Loucy (cell line): ENCODE results near the gene CSNK2A2.

Experiments
- H2AFZ ChIP-seq: fragments of 200-600 bp; sonication (generic); 2 replicates; pipeline ENCODE4 v1.6.0; 2016; ENCODE audit warnings: antibody characterized with exemption, mild to moderate bottlenecking, low read length, moderate library complexity
- H3F3A ChIP-seq: fragments of 200-600 bp; 2 replicates; pipeline ENCODE4 v1.6.0; 2016; ENCODE audit warnings: antibody characterized with exemption, low read depth, mild to moderate bottlenecking
- H3K27me3 ChIP-seq: fragments of 200-600 bp; sonication (generic); 2 replicates; pipeline ENCODE4 v1.6.1; 2014; ENCODE audit warnings: low read length, mild to moderate bottlenecking; ENCODE audit not compliant: insufficient read depth, poor library complexity, severe bottlenecking
- H3K36me3 ChIP-seq: fragments of 200-600 bp; sonication (generic); 2 replicates; pipeline ENCODE4 v1.6.1; 2016; ENCODE audit warnings: low read length; ENCODE audit not compliant: insufficient read depth
- H3K4me1 ChIP-seq: fragments of 200-600 bp; sonication (generic); 2 replicates; pipeline ENCODE4 v1.5.1; 2014; ENCODE audit warnings: low read length, mild to moderate bottlenecking; ENCODE audit not compliant: insufficient read depth, poor library complexity, severe bottlenecking
- H3K4me2 ChIP-seq: fragments of 200-600 bp; sonication (generic); 2 replicates; pipeline ENCODE4 v1.6.0; 2014; ENCODE audit warnings: antibody characterized with exemption, low read length, low read depth, mild to moderate bottlenecking; ENCODE audit not compliant: poor library complexity, severe bottlenecking
- H3K4me3 ChIP-seq: fragments of 200-600 bp; sonication (generic); 2 replicates; pipeline ENCODE4 v1.5.1; 2014; ENCODE audit warnings: low read length, mild to moderate bottlenecking, mixed read lengths; ENCODE audit not compliant: poor library complexity, severe bottlenecking
- H3K79me2 ChIP-seq: fragments of 200-600 bp; sonication (generic); 2 replicates; pipeline ENCODE4 v1.6.1; 2014; ENCODE audit warnings: low read length; ENCODE audit not compliant: insufficient read depth
- H3K9ac ChIP-seq: fragments of 200-600 bp; sonication (generic); 2 replicates; pipeline ENCODE4 v1.6.0; 2014; ENCODE audit warnings: mild to moderate bottlenecking, low read depth, low read length, moderate library complexity; ENCODE audit not compliant: poor library complexity, severe bottlenecking
- H3K9me2 ChIP-seq: fragments of 200-600 bp; sonication (generic); replicated peaks from 2 replicates; pipeline ENCODE4 v1.6.1; 2016; ENCODE audit warnings: low read depth, low read length, mixed read lengths
- H3K9me3 ChIP-seq: fragments of 200-600 bp; sonication (generic); 2 replicates; pipeline ENCODE4 v1.6.1; 2014; ENCODE audit warnings: mild to moderate bottlenecking, antibody characterized with exemption, low read length, low read depth; ENCODE audit not compliant: insufficient read depth
- H4K20me1 ChIP-seq: fragments of 200-600 bp; sonication (generic); 2 replicates; pipeline ENCODE4 v1.6.0; 2014; ENCODE audit warnings: antibody characterized with exemption, low read length, mild to moderate bottlenecking; ENCODE audit not compliant: insufficient read depth, poor library complexity, severe bottlenecking
- CTCF ChIP-seq: fragments of 200-600 bp; sonication (generic); conservative IDR thresholded peaks from 2 replicates; pipeline ENCODE4 v1.5.1; 2014; ENCODE audit warnings: mild to moderate bottlenecking, antibody characterized with exemption, low read length
- EZH2phosphoT487 ChIP-seq: fragments of 200-600 bp; IDR thresholded peaks from 2 replicates; pipeline ENCODE4 v1.6.1; 2018; ENCODE audit warnings: antibody characterized with exemption, mild to moderate bottlenecking, moderate library complexity, borderline replicate concordance

CSNK2A2 gene

GRCh38 chr16:58236231-58236690 lies 38.4 kb upstream of the CSNK2A2 start:
- no peaks in the 10 kb centered on the region for H3F3A ChIP-seq
- no peak overlapping the region for H3K9ac ChIP-seq
- H3K79me2 ChIP-seq: no peaks in the 10 kb centered on the region
- peak overlapping the region; percentile 91 for H2AFZ ChIP-seq
- H3K4me2 ChIP-seq: peak overlapping the region; percentile 69
- H3K36me3 ChIP-seq: no peaks in the 10 kb centered on the region
- H3K4me3 ChIP-seq: peak overlapping the region; percentile 60
- no peaks in the 10 kb centered on the region for H3K9me2 ChIP-seq
- H3K9me3 ChIP-seq: no peaks in the 10 kb centered on the region
- no peaks in the 10 kb centered on the region for H3K4me1 ChIP-seq
- TF ChIP-seq EZH2phosphoT487 (no peak), CTCF (no peak)
- no peaks in the 10 kb centered on the region for H4K20me1 ChIP-seq
- H3K27me3 ChIP-seq: no peaks in the 10 kb centered on the region

- H3K9ac ChIP-seq: no peak overlapping the region
- H3F3A ChIP-seq: no peaks in the 10 kb centered on the region
- H3K9me3 ChIP-seq: no peaks in the 10 kb centered on the region
- H4K20me1 ChIP-seq: no peaks in the 10 kb centered on the region
- H3K27me3 ChIP-seq: no peaks in the 10 kb centered on the region
- H3K4me2 ChIP-seq: peak overlapping the region; percentile 69
- no peaks in the 10 kb centered on the region for H3K36me3 ChIP-seq
- H3K4me1 ChIP-seq: no peaks in the 10 kb centered on the region
- TF ChIP-seq CTCF: no peak
- no peak for TF ChIP-seq EZH2phosphoT487
- H3K4me3 ChIP-seq: no peak overlapping the region
- peak overlapping the region; percentile 91 for H2AFZ ChIP-seq
- no peaks in the 10 kb centered on the region for H3K9me2 ChIP-seq
- H3K79me2 ChIP-seq: no peaks in the 10 kb centered on the region
These were observed 37.8 kb upstream of the CSNK2A2 start for GRCh38 chr16:58235663-58236062.

GRCh38 chr16:58234831-58235595 lies 37.1 kb upstream of the CSNK2A2 start:
- TF ChIP-seq EZH2phosphoT487 (no peak), CTCF (no peak)
- H2AFZ ChIP-seq: no peak overlapping the region
- H3K36me3 ChIP-seq: no peaks in the 10 kb centered on the region
- H3K9ac ChIP-seq: no peak overlapping the region
- no peaks in the 10 kb centered on the region for H3K4me1 ChIP-seq
- H3K4me3 ChIP-seq: no peak overlapping the region
- H3K27me3 ChIP-seq: no peaks in the 10 kb centered on the region
- H4K20me1 ChIP-seq: no peaks in the 10 kb centered on the region
- no peaks in the 10 kb centered on the region for H3K9me2 ChIP-seq
- no peaks in the 10 kb centered on the region for H3F3A ChIP-seq
- no peak overlapping the region for H3K4me2 ChIP-seq
- H3K79me2 ChIP-seq: no peaks in the 10 kb centered on the region
- H3K9me3 ChIP-seq: no peaks in the 10 kb centered on the region
